Measurements from ENCODE around the gene MARCHF5. TPM values are rescaled to one million over a fixed set of nuclear protein-coding genes. Genes with fewer than 3 reads are reported as not detected.
"Not testable (repeated sequence)": the region's sequence is repeated elsewhere in the genome, so short reads cannot be mapped to it uniquely, and the experiment has no call there.

MARCHF5 gene
- total and polyA plus RNA-seq, 12 donors, result 10.2 to 40.1 (median 31.9) TPM

DNA sequence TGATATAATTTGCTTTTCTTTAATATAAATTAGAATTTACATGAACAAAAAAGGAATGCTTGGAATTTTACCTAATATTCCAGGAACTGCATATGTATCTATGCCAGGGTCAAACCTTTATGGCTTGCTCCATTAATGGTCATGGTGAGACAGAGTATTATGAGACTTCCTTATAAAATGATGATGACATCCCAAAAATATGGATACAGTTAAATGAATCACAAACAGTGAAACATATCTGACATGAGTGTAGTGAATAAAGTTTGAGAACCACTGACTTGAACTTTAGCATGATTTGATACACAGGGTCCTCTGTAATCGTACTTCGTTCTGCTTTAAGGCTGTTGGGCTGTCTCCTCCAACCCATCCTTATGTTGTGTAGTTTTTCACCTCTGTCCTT is 51.8 kb downstream of the MARCHF5 start:
- intact Hi-C loops (cut with DNase I), result no loop called here
- no peak for DNase-seq
- Histone ChIP-seq H3K4me1 (peaks cover 0 to 18% (median 5%) of the 10 kb centered on the region in 9 donors), H3K27me3 (no peaks in the 10 kb centered on the region), H3K9me3 (no peaks in the 10 kb centered on the region), H3K27ac (no peak overlapping the region), H3K36me3 (peaks cover 0 to 70% (median 3%) of the 10 kb centered on the region in 9 donors), H3K4me3 (no peak overlapping the region)
- 96 to 99% methylated on average over 2 of the region's 2 CpGs for WGBS, 2 donors
- ATAC-seq, result no peak
- TF ChIP-seq, protein P1, sequence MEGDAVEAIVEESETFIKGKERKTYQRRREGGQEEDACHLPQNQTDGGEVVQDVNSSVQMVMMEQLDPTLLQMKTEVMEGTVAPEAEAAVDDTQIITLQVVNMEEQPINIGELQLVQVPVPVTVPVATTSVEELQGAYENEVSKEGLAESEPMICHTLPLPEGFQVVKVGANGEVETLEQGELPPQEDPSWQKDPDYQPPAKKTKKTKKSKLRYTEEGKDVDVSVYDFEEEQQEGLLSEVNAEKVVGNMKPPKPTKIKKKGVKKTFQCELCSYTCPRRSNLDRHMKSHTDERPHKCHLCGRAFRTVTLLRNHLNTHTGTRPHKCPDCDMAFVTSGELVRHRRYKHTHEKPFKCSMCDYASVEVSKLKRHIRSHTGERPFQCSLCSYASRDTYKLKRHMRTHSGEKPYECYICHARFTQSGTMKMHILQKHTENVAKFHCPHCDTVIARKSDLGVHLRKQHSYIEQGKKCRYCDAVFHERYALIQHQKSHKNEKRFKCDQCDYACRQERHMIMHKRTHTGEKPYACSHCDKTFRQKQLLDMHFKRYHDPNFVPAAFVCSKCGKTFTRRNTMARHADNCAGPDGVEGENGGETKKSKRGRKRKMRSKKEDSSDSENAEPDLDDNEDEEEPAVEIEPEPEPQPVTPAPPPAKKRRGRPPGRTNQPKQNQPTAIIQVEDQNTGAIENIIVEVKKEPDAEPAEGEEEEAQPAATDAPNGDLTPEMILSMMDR (IDR thresholded peaks at IDR 0.05), result no peak

DNA sequence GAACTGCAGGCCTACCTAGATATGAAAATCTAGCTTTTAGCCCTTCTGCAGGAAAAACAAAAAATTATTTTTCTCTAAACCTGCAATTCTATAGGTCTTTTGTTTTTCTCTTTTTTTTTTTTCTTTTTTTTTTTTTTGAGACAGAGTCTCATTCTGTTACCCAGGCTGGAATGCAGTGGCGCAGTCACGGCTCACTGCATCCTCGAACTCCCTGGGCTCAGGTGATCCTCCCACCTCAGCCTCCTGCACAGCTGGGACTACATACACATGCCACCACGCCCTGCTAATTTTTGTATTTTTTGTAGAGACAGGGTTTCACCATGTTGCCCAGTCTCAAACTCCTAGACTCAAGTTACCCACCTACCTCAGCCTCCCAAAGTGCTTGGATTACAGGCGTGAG is 54.6 kb downstream of the MARCHF5 start:
- H3K9me3 ChIP-seq; ATAC-seq; intact Hi-C loops (cut with DNase I); DNase-seq; H3K4me3 ChIP-seq; H3K27me3 ChIP-seq: not testable (repeated sequence)
- whole genome bisulfite sequencing, 2 donors, result 97 to 100% methylated on average over 5 of the region's 5 CpGs
- Histone ChIP-seq H3K4me1 (peaks cover 0 to 18% (median 5%) of the 10 kb centered on the region in 9 donors), H3K27ac (peak overlapping the region in 1 of 10 donors; percentile 9), H3K36me3 (peaks cover 0 to 92% (median 18%) of the 10 kb centered on the region in 9 donors)

DNA sequence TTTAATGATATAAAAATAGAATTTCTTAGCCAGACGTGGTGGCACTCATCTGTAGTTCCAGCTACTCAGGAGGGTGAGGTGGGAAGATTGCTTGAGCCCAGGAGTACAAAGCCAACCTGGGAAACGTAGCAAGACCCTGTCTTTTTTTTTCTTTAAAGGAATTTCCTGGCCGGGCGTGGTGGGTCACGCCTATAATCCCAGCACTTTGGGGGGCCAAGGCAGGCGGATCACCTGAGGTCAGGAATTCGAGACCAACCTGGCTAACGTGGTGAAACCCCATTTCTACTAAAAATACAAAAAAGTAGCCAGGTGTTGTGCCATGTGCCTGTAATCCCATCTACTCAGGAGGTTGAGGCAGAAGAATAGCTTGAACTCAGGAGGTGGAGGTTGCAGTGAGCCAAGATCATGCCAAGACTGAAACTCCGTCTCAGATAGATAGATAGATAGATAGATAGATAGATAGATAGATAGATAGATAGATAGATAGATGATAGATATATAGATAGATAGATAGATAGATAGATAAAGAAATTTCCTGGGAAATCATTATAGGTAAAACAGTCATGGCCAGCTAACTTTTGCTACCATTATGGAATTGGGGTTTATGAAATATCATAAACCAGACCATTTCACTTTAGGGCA is 56.2 kb downstream of the MARCHF5 start:
- WGBS, 2 donors, result 90 to 92% methylated on average over 9 of the region's 9 CpGs

DNA sequence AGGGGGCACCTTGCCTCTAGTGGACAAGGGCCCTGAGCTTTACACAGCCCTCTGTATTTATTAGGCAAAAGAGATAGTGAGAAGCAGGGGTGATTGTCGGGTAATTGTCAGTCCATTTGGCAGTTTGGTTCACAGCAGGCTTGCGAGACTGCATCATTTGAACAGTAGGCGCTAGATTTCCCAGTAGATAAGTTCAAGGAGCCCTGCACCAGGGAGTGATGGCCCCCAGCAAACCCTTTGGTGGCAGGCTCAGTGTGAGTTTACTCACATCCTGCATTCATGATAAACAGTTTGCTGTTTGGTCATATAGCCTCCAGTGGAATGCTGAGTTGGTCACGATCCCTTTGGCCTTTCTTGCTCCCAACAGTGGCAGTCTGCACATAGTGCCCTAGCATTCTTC is 59.4 kb downstream of the MARCHF5 start:
- TF ChIP-seq, protein P1 (IDR thresholded peaks at IDR 0.05), result no peak
- H3K4me1 ChIP-seq, result peaks cover 0 to 5% (median 0%) of the 10 kb centered on the region in 9 donors
- 91 to 95% methylated on average over 4 of the region's 4 CpGs for WGBS, 2 donors
- H3K27me3 ChIP-seq, result no peaks in the 10 kb centered on the region
- no peak overlapping the region for H3K27ac ChIP-seq
- intact Hi-C loops (cut with DNase I), result no loop called here
- DNase-seq (no peak), ATAC-seq (no peak)
- peaks cover 0 to 76% (median 23%) of the 10 kb centered on the region in 9 donors for H3K36me3 ChIP-seq
- H3K9me3 ChIP-seq, result no peaks in the 10 kb centered on the region
- no peak overlapping the region for H3K4me3 ChIP-seq

More for the DNA sequence above, 56.2 kb downstream of the MARCHF5 start:
- H3K27ac ChIP-seq; H3K9me3 ChIP-seq; DNase-seq; ATAC-seq; intact Hi-C loops (cut with DNase I); H3K27me3 ChIP-seq; H3K4me3 ChIP-seq: not testable (repeated sequence)
- peaks cover 0 to 90% (median 26%) of the 10 kb centered on the region in 9 donors for H3K36me3 ChIP-seq
- H3K4me1 ChIP-seq, result peaks cover 0 to 18% (median 5%) of the 10 kb centered on the region in 9 donors

DNA sequence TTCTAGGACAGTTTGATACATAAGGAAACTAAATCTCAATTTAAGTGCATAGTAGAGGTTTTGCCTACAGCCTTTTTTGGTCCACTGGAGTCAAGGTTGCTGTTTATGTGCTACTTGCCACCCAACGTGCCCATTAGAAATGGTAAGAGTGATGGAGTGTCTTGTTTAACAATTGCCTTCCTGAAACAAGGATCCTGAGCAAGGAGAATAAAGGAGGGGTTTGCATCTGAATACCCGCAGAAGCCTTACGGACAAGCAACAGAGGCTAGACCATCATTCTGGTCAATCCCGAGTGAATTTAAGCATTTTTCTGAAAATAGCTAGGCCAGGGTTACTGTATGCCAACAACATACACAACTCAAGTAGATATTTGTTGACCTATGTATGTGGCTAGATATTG is 63.6 kb downstream of the MARCHF5 start:
- TF ChIP-seq, protein P1 (IDR thresholded peaks at IDR 0.05), result no peak
- ATAC-seq (no peak), DNase-seq (no peak)
- intact Hi-C loops (cut with DNase I), result no loop called here
- H3K4me3 ChIP-seq, result no peak overlapping the region
- no peaks in the 10 kb centered on the region for H3K27me3 ChIP-seq
- H3K27ac ChIP-seq, result no peak overlapping the region
- peaks cover 0 to 43% (median 17%) of the 10 kb centered on the region in 9 donors for H3K36me3 ChIP-seq
- WGBS, 2 donors, result 65% methylated on average over 4 of the region's 4 CpGs
- no peaks in the 10 kb centered on the region for H3K4me1 ChIP-seq
- peaks cover 0 to 10% (median 0%) of the 10 kb centered on the region in 11 donors for H3K9me3 ChIP-seq

Data from heart right ventricle (tissue), 16 donors.